Measurements from ENCODE around the gene ADAMTS17.

GRCh38 chr15:100055821-100056220 lies 286.0 kb downstream of the ADAMTS17 start:
- TF ChIP-seq CTCF (IDR thresholded peaks at IDR 0.05) (no peak), POLR2A (IDR thresholded peaks at IDR 0.05) (no peak)

Measured in heart left ventricle (tissue), 13 donors.